PC-3 (cell line): ENCODE results near the gene NCSTN. TPM values are rescaled to one million over a fixed set of nuclear protein-coding genes. Genes with fewer than 3 reads are reported as not detected.

Source experiments
- ATAC-seq: fragments of 200-7000 bp; cut with Tn5 transposase; 2 replicates; pipeline ENCODE4 v1.9.1; 2020; ENCODE audit warnings: mild to moderate bottlenecking, moderate library complexity
- BruUV-seq: library from RNA; stranded (reverse); fragments of 400-500 nt; replicated peaks from 2 replicates; lab custom pipeline; 2021; lab: Mats Ljungman, UMichigan
- CTCF ChIA-PET: fragments of 300-600 bp; sonication (Branson Sonifier 250); formaldehyde crosslinking; loops from one replicate; lab custom pipeline; 2022; ENCODE audit warnings: antibody characterized with exemption; lab: Charles Lee
- POLR2A ChIA-PET: fragments of 300-600 bp; sonication (Branson Sonifier 250); formaldehyde crosslinking; loops from one replicate; lab custom pipeline; 2022; ENCODE audit warnings: antibody characterized with exemption; ENCODE audit not compliant: unreplicated experiment; lab: Charles Lee
- DNase-seq: peaks from one replicate; pipeline ENCODE4 v3.0.0-alpha.2; 2015
- H2AFZ ChIP-seq: fragments of 300-600 bp; sonication (generic); 2 replicates; pipeline ENCODE4 v1.6.0; 2016; ENCODE audit warnings: antibody characterized with exemption, low read length
- H3F3A ChIP-seq: fragments of 300-600 bp; sonication (generic); one replicate; pipeline ENCODE4 v1.6.0; 2017; ENCODE audit warnings: antibody characterized with exemption, low read length, control low read depth, mild to moderate bottlenecking; ENCODE audit not compliant: unreplicated experiment
- H3K27ac ChIP-seq: fragments of 300-600 bp; sonication (generic); 2 replicates; pipeline ENCODE4 v1.5.1; 2016; ENCODE audit warnings: mild to moderate bottlenecking, low read length
- H3K27me3 ChIP-seq: fragments of 300-600 bp; sonication (generic); 2 replicates; pipeline ENCODE4 v1.6.1; 2016; ENCODE audit warnings: low read length, mixed read lengths
- H3K36me3 ChIP-seq: fragments of 300-600 bp; sonication (generic); 2 replicates; pipeline ENCODE4 v1.6.1; 2016; ENCODE audit warnings: low read depth, mixed run types, low read length, mixed read lengths
- H3K4me1 ChIP-seq: fragments of 300-600 bp; sonication (generic); 2 replicates; pipeline ENCODE4 v1.5.1; 2016; ENCODE audit warnings: low read length; ENCODE audit not compliant: insufficient read depth
- H3K4me2 ChIP-seq: fragments of 300-600 bp; sonication (generic); 2 replicates; pipeline ENCODE4 v1.6.0; 2016; ENCODE audit warnings: low read length
- H3K4me3 ChIP-seq: fragments of 300-600 bp; sonication (generic); 2 replicates; pipeline ENCODE4 v1.5.1; 2016; ENCODE audit warnings: mild to moderate bottlenecking, low read length, mixed read lengths
- H3K79me2 ChIP-seq: fragments of 300-600 bp; sonication (generic); 2 replicates; pipeline ENCODE4 v1.6.1; 2017; ENCODE audit warnings: low read length, mixed read lengths
- H3K9ac ChIP-seq: fragments of 300-600 bp; sonication (generic); 2 replicates; pipeline ENCODE4 v1.6.0; 2016; ENCODE audit warnings: mild to moderate bottlenecking, low read length
- H3K9me2 ChIP-seq: fragments of 300-600 bp; sonication (generic); replicated peaks from 2 replicates; pipeline ENCODE4 v1.6.1; 2016; ENCODE audit warnings: mixed run types, low read length, mixed read lengths
- H3K9me3 ChIP-seq: fragments of 300-600 bp; sonication (generic); 2 replicates; pipeline ENCODE4 v1.6.1; 2016; ENCODE audit warnings: low read length, mixed read lengths
- H4K20me1 ChIP-seq: fragments of 300-600 bp; sonication (generic); 2 replicates; pipeline ENCODE4 v1.6.1; 2016; ENCODE audit warnings: low read length, mixed read lengths
- EZH2 ChIP-seq: fragments of 300-600 bp; sonication (generic); IDR thresholded peaks from one replicate; pipeline ENCODE4 v1.6.1; 2017; ENCODE audit warnings: antibody characterized with exemption, mild to moderate bottlenecking, low read length; ENCODE audit not compliant: unreplicated experiment
- EZH2phosphoT487 ChIP-seq: fragments of 300-600 bp; sonication (generic); IDR thresholded peaks from 2 replicates; pipeline ENCODE4 v1.6.1; 2018; ENCODE audit warnings: mild to moderate bottlenecking, antibody characterized with exemption, low read length, borderline replicate concordance
- intact Hi-C: fragments of 100-400 bp; cut with micrococcal nuclease; formaldehyde crosslinking; loops from 2 replicates; pipeline ENCODE4 v1.9.0; 2023
- total RNA-seq: library from RNA; depleted of rRNA; stranded (reverse); fragments of >200 nt; gene quantifications from 2 replicates; pipeline ENCODE4 v1.2.3, GENCODE V29; 2014
- TF ChIP-seq, protein P1 (sequence below): fragments of 300-600 bp; sonication (generic); conservative IDR thresholded peaks from 2 replicates; pipeline ENCODE4 v1.5.1; 2017; ENCODE audit warnings: antibody characterized with exemption, low read depth, mild to moderate bottlenecking, low read length

NCSTN gene
- total RNA-seq, 1 experiment from 2014 or later: 49.6 TPM

DNA sequence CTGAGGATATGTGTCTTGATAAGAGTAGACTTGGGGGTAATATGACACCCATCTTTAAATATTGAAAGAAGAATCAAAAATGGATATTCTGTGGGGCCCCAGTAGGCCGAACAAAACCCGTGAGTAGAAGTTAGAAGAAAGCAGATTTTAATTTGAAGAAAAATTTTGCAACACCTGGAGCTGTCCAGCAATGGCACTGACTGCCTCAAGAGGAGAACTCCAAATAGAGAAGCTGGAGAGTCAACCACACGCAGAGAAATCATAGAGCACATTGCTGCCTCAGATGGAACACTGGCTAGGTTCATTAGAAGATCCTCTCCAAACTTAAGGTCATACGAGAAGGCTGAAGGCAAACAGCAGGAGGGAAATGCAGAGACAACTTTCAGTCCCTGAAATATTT lies 30.5 kb downstream of the NCSTN start:
- no TSS peak for BruUV-seq
- Histone ChIP-seq H3K36me3 (no peaks in the 10 kb centered on the region), H3K4me3 (no peak overlapping the region), H3K4me1 (peaks cover 7% of the 10 kb centered on the region; the same call in 1 of the 2 replicates), H3K27me3 (no peaks in the 10 kb centered on the region), H3K4me2 (no peak overlapping the region), H4K20me1 (no peaks in the 10 kb centered on the region), H3K9me3 (no peaks in the 10 kb centered on the region), H2AFZ (no peak overlapping the region), H3K27ac (no peak overlapping the region), H3K9me2 (no peaks in the 10 kb centered on the region), H3F3A (no peaks in the 10 kb centered on the region), H3K9ac (no peak overlapping the region), H3K79me2 (no peaks in the 10 kb centered on the region)
- DNase-seq: no peak
- ATAC-seq: no peak
- ChIA-PET POLR2A (no interaction called here), CTCF (interaction anchor here (1.5 kb wide), 1 partner anchor 272 kb away, joined by 5 read pairs; no protein-coding TSS in a partner anchor)
- intact Hi-C loops: no loop called here
- TF ChIP-seq EZH2: no peak
- TF ChIP-seq, protein P1, sequence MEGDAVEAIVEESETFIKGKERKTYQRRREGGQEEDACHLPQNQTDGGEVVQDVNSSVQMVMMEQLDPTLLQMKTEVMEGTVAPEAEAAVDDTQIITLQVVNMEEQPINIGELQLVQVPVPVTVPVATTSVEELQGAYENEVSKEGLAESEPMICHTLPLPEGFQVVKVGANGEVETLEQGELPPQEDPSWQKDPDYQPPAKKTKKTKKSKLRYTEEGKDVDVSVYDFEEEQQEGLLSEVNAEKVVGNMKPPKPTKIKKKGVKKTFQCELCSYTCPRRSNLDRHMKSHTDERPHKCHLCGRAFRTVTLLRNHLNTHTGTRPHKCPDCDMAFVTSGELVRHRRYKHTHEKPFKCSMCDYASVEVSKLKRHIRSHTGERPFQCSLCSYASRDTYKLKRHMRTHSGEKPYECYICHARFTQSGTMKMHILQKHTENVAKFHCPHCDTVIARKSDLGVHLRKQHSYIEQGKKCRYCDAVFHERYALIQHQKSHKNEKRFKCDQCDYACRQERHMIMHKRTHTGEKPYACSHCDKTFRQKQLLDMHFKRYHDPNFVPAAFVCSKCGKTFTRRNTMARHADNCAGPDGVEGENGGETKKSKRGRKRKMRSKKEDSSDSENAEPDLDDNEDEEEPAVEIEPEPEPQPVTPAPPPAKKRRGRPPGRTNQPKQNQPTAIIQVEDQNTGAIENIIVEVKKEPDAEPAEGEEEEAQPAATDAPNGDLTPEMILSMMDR: no peak
- no peak for TF ChIP-seq EZH2phosphoT487

DNA sequence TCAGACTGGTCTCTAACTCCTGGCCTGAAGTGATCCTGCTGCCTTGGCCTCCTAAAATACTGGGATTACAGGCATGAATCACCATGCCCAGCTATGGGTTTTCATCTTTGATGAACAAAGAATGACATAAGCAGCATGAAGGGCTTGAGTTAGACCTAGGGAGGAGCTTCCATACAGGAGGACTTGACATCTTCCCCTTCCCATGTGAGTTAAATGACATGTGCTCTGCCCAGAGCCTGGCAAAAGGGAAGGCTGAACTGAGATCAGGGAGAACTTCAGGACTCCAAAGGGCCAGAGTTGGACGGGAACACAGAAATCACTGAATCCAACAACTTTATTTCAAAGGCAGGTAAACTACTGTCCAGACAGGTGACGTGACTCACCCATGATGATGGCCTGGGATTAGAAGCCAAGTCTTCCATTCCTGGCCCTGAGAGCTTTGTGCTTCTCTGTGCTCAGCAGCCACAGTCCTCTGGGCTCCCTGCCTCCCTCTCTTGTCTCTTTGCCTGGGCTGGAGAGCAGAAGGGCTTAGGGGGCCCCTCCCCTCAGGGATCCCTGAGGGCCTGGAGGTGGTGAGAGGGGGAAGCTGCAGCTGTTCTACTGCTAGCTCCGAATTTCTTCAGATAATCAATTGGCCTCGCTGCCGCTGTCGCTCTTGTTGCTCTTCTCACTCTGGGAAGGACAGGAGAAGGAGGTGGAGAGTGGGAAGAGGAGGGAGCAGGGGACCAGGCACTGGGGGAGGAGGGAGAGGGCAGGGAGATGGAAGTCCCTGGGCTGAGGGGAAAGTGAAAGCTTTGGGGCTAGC lies 31.3 kb downstream of the NCSTN start:
- Histone ChIP-seq H3K27ac (no peak overlapping the region), H3K79me2 (no peaks in the 10 kb centered on the region), H3K36me3 (no peaks in the 10 kb centered on the region), H3K9ac (no peak overlapping the region), H3K4me1 (peaks cover 7% of the 10 kb centered on the region; the same call in 1 of the 2 replicates), H3K27me3 (no peaks in the 10 kb centered on the region), H3K9me2 (no peaks in the 10 kb centered on the region), H4K20me1 (no peaks in the 10 kb centered on the region), H3K4me2 (no peak overlapping the region), H3K9me3 (no peaks in the 10 kb centered on the region), H3F3A (no peaks in the 10 kb centered on the region), H2AFZ (no peak overlapping the region), H3K4me3 (no peak overlapping the region)
- no peak for DNase-seq
- no peak for TF ChIP-seq EZH2phosphoT487
- TF ChIP-seq, protein P1: no peak
- TF ChIP-seq EZH2: no peak
- ChIA-PET POLR2A (no interaction called here), CTCF (interaction anchor here (0.7 to 3.1 kb wide), 4 partner anchors 12 to 273 kb away, joined by 3 to 19 read pairs (median 4); no protein-coding TSS in a partner anchor)
- no peak for ATAC-seq
- intact Hi-C loops: no loop called here
- BruUV-seq: no TSS peak
